HCT116 (cell line): ENCODE measurements around the gene GJD3.

Experiments used
- POLR2AphosphoS5 ChIP-seq: IDR thresholded peaks from 2 replicates; pipeline ENCODE4 v1.6.1; 2011; ENCODE audit warnings: mild to moderate bottlenecking, low read depth, low read length, moderate library complexity
- TF ChIP-seq, protein P1 (sequence below), 3 experiments: fragments of 200-600 bp in 1 of 3; sonication (generic) in 1 of 3; IDR thresholded peaks in 2 of 3; conservative IDR thresholded peaks in 1 of 3; 2 replicates each; pipeline ENCODE4 v1.5.1; 2012 to 2017; ENCODE audit warnings: low read depth in 2 of 3, low read length in 2 of 3, antibody characterized with exemption in 1 of 3, borderline replicate concordance in 1 of 3, control low read depth in 1 of 3, mild to moderate bottlenecking in 1 of 3, mixed read lengths in 1 of 3, mixed run types in 1 of 3, moderate library complexity in 1 of 3; ENCODE audit not compliant: insufficient read depth in 1 of 3

DNA sequence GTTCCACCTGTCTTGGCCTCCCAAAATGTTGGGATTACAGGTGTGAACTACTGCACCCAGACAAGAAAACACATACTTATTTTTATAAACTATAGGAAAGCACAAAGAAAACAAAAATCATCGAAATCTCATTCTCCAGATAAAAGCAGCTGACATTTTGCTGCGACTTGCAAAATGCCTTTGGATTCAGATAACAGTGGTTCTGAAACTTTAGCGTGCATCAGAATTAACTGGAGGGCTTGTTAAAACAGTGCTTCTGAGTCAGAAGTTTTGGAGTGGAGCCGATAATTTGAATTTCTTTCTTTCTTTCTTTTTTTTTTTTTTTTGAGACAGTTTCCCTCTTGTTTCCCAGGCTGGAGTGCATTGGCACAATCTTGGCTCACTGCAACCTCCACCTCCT, 17.7 kb upstream of the GJD3 start:
- TF ChIP-seq, protein P1, sequence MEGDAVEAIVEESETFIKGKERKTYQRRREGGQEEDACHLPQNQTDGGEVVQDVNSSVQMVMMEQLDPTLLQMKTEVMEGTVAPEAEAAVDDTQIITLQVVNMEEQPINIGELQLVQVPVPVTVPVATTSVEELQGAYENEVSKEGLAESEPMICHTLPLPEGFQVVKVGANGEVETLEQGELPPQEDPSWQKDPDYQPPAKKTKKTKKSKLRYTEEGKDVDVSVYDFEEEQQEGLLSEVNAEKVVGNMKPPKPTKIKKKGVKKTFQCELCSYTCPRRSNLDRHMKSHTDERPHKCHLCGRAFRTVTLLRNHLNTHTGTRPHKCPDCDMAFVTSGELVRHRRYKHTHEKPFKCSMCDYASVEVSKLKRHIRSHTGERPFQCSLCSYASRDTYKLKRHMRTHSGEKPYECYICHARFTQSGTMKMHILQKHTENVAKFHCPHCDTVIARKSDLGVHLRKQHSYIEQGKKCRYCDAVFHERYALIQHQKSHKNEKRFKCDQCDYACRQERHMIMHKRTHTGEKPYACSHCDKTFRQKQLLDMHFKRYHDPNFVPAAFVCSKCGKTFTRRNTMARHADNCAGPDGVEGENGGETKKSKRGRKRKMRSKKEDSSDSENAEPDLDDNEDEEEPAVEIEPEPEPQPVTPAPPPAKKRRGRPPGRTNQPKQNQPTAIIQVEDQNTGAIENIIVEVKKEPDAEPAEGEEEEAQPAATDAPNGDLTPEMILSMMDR (IDR thresholded peaks at IDR 0.05 in 2 of 3, conservative IDR thresholded peaks at IDR 0.05 in 1 of 3; ENCODE audit: borderline replicate concordance in 1 of 3, insufficient read depth in 1 of 3, low read depth in 2 of 3, low read length in 2 of 3), result no peak
- TF ChIP-seq POLR2AphosphoS5, result no peak
